Endothelial cell of umbilical vein (primary cell): ENCODE results near the gene PAX2. TPM values are rescaled to one million over a fixed set of nuclear protein-coding genes. Genes with fewer than 3 reads are reported as not detected.

Experiments
- BruUV-seq: library from RNA; stranded (reverse); fragments of 400-500 nt; replicated peaks from 2 replicates; lab custom pipeline; 2021; lab: Mats Ljungman, UMichigan
- CTCF ChIA-PET: fragments of 300-600, 350-600 bp; sonication (Branson Sonifier 250); formaldehyde crosslinking; loops from one replicate; lab custom pipeline; 2021; ENCODE audit warnings: antibody characterized with exemption, inconsistent platforms; lab: Charles Lee
- POLR2A ChIA-PET: fragments of 300-600, 350-600 bp; sonication (Branson Sonifier 250); formaldehyde crosslinking; loops from one replicate; lab custom pipeline; 2021; ENCODE audit warnings: antibody characterized with exemption, inconsistent platforms; lab: Charles Lee
- DNase-seq: peaks from one replicate; pipeline ENCODE4 v3.0.0-alpha.2; 2011; ENCODE audit warnings: low read depth, low spot score
- FAIRE-seq: peaks from 2 replicates; lab custom pipeline; 2011; peaks lifted over from hg19 to GRCh38; lab: Jason Lieb, UNC
- H2AFZ ChIP-seq: 2 replicates; pipeline ENCODE4 v1.6.0; 2012; ENCODE audit warnings: low read depth, low read length, control low read depth, inconsistent platforms
- H3K27ac ChIP-seq: 2 replicates; pipeline ENCODE4 v1.5.1; 2011; ENCODE audit warnings: low read depth, mild to moderate bottlenecking, control low read depth, low read length, moderate library complexity; ENCODE audit not compliant: insufficient read depth
- H3K27me3 ChIP-seq, 2 experiments: 2 replicates each; pipeline versions ENCODE4 v1.6.0 to v1.6.1; 2011; ENCODE audit warnings: low read length in 2 of 2, mixed read lengths in 1 of 2; ENCODE audit not compliant: control insufficient read depth in 2 of 2, insufficient read depth in 2 of 2
- H3K36me3 ChIP-seq, 2 experiments: 2 replicates in 1 of 2; 3 replicates in 1 of 2; pipeline ENCODE4 v1.5.1; 2011; ENCODE audit warnings: low read length in 2 of 2, mild to moderate bottlenecking in 1 of 2, moderate library complexity in 1 of 2; ENCODE audit not compliant: control insufficient read depth in 2 of 2, insufficient read depth in 2 of 2; ENCODE audit errors: extremely low read depth in 1 of 2
- H3K4me1 ChIP-seq: 3 replicates; pipeline ENCODE4 v1.5.1; 2011; ENCODE audit warnings: mild to moderate bottlenecking, low read length; ENCODE audit not compliant: control insufficient read depth, insufficient read depth; ENCODE audit errors: extremely low read depth
- H3K4me2 ChIP-seq: 2 replicates; pipeline ENCODE4 v1.6.1; 2011; ENCODE audit warnings: low read length, control low read depth, mixed read lengths; ENCODE audit not compliant: insufficient read depth
- H3K4me3 ChIP-seq, 3 experiments: fragments of 200-600 bp in 1 of 3; sonication (generic), shearing (Covaris generic) in 1 of 3; replicated peaks in 1 of 3; 2 replicates each; pipeline ENCODE4 v1.5.1; 2011 to 2016; ENCODE audit warnings: control low read depth in 3 of 3, low read length in 3 of 3, mild to moderate bottlenecking in 2 of 3, inconsistent platforms in 1 of 3, low read depth in 1 of 3, moderate library complexity in 1 of 3; ENCODE audit not compliant: insufficient read depth in 1 of 3
- H3K79me2 ChIP-seq: 2 replicates; pipeline ENCODE4 v1.6.0; 2012; ENCODE audit warnings: low read length, inconsistent platforms; ENCODE audit not compliant: control insufficient read depth, insufficient read depth
- H3K9ac ChIP-seq: replicated peaks from 2 replicates; pipeline ENCODE3; 2011; ENCODE audit warnings: low read length, control low read depth; ENCODE audit not compliant: insufficient read depth; ENCODE audit errors: extremely low read depth
- H3K9me1 ChIP-seq: replicated peaks from 3 replicates; pipeline ENCODE4 v1.6.0; 2011; ENCODE audit warnings: mild to moderate bottlenecking, low read length; ENCODE audit not compliant: control insufficient read depth, insufficient read depth; ENCODE audit errors: extremely low read depth
- H3K9me3 ChIP-seq: replicated peaks from 2 replicates; pipeline ENCODE4 v1.5.1; 2012; ENCODE audit warnings: low read length, inconsistent platforms; ENCODE audit not compliant: control insufficient read depth, insufficient read depth
- H4K20me1 ChIP-seq: replicated peaks from 2 replicates; pipeline ENCODE3; 2011; ENCODE audit warnings: mild to moderate bottlenecking, low read length; ENCODE audit not compliant: control insufficient read depth, insufficient read depth; ENCODE audit errors: extremely low read depth
- EZH2 ChIP-seq: IDR thresholded peaks from 2 replicates; pipeline ENCODE4 v1.6.1; 2012; ENCODE audit warnings: borderline replicate concordance, low read depth, mild to moderate bottlenecking, moderate library complexity, low read length, inconsistent platforms; ENCODE audit not compliant: severe bottlenecking
- FOS ChIP-seq: IDR thresholded peaks from 2 replicates; pipeline ENCODE4 v1.6.1; 2011; ENCODE audit warnings: mild to moderate bottlenecking, low read length, moderate library complexity, borderline replicate concordance; ENCODE audit not compliant: insufficient read depth
- GATA2 ChIP-seq: IDR thresholded peaks from 2 replicates; pipeline ENCODE4 v1.7.0; 2011; ENCODE audit warnings: low read depth, mild to moderate bottlenecking, moderate library complexity, mixed read lengths, low read length; ENCODE audit not compliant: insufficient read length, insufficient read depth
- JUN ChIP-seq: IDR thresholded peaks from 2 replicates; pipeline ENCODE4 v1.6.1; 2011; ENCODE audit warnings: borderline replicate concordance, low read depth; ENCODE audit not compliant: insufficient read length, insufficient read depth
- MAX ChIP-seq: IDR thresholded peaks from 2 replicates; pipeline ENCODE4 v1.6.1; 2011; ENCODE audit not compliant: insufficient read depth, insufficient read length
- MYC ChIP-seq: IDR thresholded peaks from one replicate; pipeline ENCODE4 v1.6.1; 2011; ENCODE audit warnings: mild to moderate bottlenecking, low read depth, low read length
- POLR2A ChIP-seq: IDR thresholded peaks from 2 replicates; pipeline ENCODE4 v1.6.1; 2012; ENCODE audit warnings: low read depth, mild to moderate bottlenecking, control low read depth, low read length
- POLR2AphosphoS5 ChIP-seq: IDR thresholded peaks from 2 replicates; pipeline ENCODE4 v1.6.1; 2012; ENCODE audit warnings: low read depth, mild to moderate bottlenecking, control low read depth, low read length, moderate library complexity; ENCODE audit not compliant: insufficient read depth
- dilution Hi-C: fragments of 300-500 bp; cut with MboI; formaldehyde crosslinking; loops from one replicate; pipeline ENCODE4 v1.15.0; 2019; ENCODE audit warnings: low sequenced_read_pairs; ENCODE audit not compliant: extremely low pct_ligation_motif_present
- intact Hi-C: fragments of 100-400 bp; cut with micrococcal nuclease; formaldehyde crosslinking; loops from one replicate; pipeline ENCODE4 v1.10.0; 2022
- polyA plus RNA-seq, 4 experiments: library from polyadenylated mRNA; depleted of rRNA in 3 of 4; stranded (reverse) in 3 of 4; unstranded in 1 of 4; fragments of >200 nt; gene quantifications; 2 replicates each; pipeline versions ENCODE4 v1.2.1 to v1.2.3, GENCODE V29; 2011 to 2012; ENCODE audit warnings: missing spikeins in 1 of 4
- total RNA-seq: library from RNA; stranded (reverse); gene quantifications from 2 replicates; pipeline ENCODE4 v1.2.3, GENCODE V29; 2021
- TF ChIP-seq, protein P1 (sequence below), 2 donors: IDR thresholded peaks; 1 replicate in 1 of 2; 2 replicates in 1 of 2; pipeline ENCODE4 v1.5.1; 2011; ENCODE audit warnings: low read length in 2 of 2, mild to moderate bottlenecking in 2 of 2, moderate library complexity in 2 of 2, control low read depth in 1 of 2, inconsistent platforms in 1 of 2, low read depth in 1 of 2; ENCODE audit not compliant: insufficient read depth in 1 of 2; ENCODE audit errors: extremely low read depth in 1 of 2

Gene PAX2
- total and polyA plus RNA-seq, 2 donors (not counting 3 experiments of a cell fraction or from before 2014, with no cell fraction given): not detected

DNA sequence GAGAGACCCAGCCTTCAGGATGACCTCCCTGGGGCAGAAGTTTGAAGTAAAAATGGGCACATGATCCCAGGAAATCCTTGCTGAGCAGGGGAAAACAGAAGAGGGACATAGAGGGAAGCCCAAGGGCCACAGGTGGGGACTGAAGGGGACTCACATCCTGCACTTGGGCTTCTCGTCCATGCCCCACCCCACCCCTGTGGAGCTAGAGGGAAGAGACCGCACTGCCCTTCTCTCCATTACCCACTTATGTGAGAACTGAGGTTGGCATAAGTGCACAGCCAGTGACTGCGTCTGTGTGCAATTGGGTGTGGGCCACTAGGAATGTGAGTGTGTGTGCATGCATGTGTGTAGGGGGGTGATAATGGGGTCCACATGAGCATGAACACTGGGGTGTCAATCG is 124.0 kb downstream of the PAX2 start:
- dilution Hi-C loops: no loop called here
- BruUV-seq: no TSS peak
- no peak overlapping the region for H3K9ac ChIP-seq
- DNase-seq: no peak
- no peaks in the 10 kb centered on the region for H4K20me1 ChIP-seq
- no peak for FAIRE-seq
- H3K4me2 ChIP-seq: no peak overlapping the region
- no peak overlapping the region for H3K4me3 ChIP-seq
- H3K27me3 ChIP-seq: peaks cover 13 to 14% of the 10 kb centered on the region in 2 experiments
- no peaks in the 10 kb centered on the region for H3K9me3 ChIP-seq
- intact Hi-C loops: no loop called here
- no peaks in the 10 kb centered on the region for H3K79me2 ChIP-seq
- CTCF ChIA-PET: interaction anchor here (1.0 to 2.1 kb wide), 2 partner anchors 9 to 307 kb away, joined by 4 to 10 read pairs; no protein-coding TSS in a partner anchor
- H3K9me1 ChIP-seq: no peaks in the 10 kb centered on the region
- H2AFZ ChIP-seq: no peak overlapping the region
- no peak overlapping the region for H3K27ac ChIP-seq
- POLR2A ChIA-PET: no interaction called here
- H3K4me1 ChIP-seq: no peaks in the 10 kb centered on the region
- no peaks in the 10 kb centered on the region for H3K36me3 ChIP-seq
- TF ChIP-seq GATA2 (no peak), EZH2 (no peak), JUN (no peak), POLR2A (no peak), MAX (no peak), MYC (no peak), POLR2AphosphoS5 (no peak), FOS (no peak)
- TF ChIP-seq, protein P1, sequence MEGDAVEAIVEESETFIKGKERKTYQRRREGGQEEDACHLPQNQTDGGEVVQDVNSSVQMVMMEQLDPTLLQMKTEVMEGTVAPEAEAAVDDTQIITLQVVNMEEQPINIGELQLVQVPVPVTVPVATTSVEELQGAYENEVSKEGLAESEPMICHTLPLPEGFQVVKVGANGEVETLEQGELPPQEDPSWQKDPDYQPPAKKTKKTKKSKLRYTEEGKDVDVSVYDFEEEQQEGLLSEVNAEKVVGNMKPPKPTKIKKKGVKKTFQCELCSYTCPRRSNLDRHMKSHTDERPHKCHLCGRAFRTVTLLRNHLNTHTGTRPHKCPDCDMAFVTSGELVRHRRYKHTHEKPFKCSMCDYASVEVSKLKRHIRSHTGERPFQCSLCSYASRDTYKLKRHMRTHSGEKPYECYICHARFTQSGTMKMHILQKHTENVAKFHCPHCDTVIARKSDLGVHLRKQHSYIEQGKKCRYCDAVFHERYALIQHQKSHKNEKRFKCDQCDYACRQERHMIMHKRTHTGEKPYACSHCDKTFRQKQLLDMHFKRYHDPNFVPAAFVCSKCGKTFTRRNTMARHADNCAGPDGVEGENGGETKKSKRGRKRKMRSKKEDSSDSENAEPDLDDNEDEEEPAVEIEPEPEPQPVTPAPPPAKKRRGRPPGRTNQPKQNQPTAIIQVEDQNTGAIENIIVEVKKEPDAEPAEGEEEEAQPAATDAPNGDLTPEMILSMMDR (IDR thresholded peaks at IDR 0.05; ENCODE audit: extremely low read depth in 1 of 2, insufficient read depth in 1 of 2, low read depth in 1 of 2, low read length in 2 of 2): no peak
